Subcutaneous abdominal adipose tissue (tissue), 5 donors: Measurements from ENCODE around the gene RNF213.

Source experiments
- H3K27ac ChIP-seq: one replicate; pipeline ENCODE4 v1.7.0; 2013; ENCODE audit warnings: low read depth, mild to moderate bottlenecking, inconsistent platforms, low read length, moderate library complexity
- H3K27me3 ChIP-seq, 5 donors: one replicate each; pipeline ENCODE4 v1.7.0; 2013; ENCODE audit warnings: low read length in 5 of 5, inconsistent platforms in 1 of 5; ENCODE audit not compliant: control insufficient read depth in 5 of 5, insufficient read depth in 4 of 5
- H3K36me3 ChIP-seq, 5 donors: one replicate each; pipeline ENCODE4 v1.7.0; 2013; ENCODE audit warnings: low read length in 5 of 5; ENCODE audit not compliant: control insufficient read depth in 5 of 5, insufficient read depth in 5 of 5
- H3K4me1 ChIP-seq, 5 donors: one replicate each; pipeline ENCODE4 v1.7.0; 2013; ENCODE audit warnings: low read length in 5 of 5, mild to moderate bottlenecking in 3 of 5, moderate library complexity in 1 of 5; ENCODE audit not compliant: control insufficient read depth in 5 of 5, insufficient read depth in 5 of 5
- H3K4me3 ChIP-seq, 5 donors: one replicate each; pipeline ENCODE4 v1.7.0; 2013; ENCODE audit warnings: low read length in 5 of 5, low read depth in 1 of 5
- H3K9ac ChIP-seq, 5 donors: one replicate each; pipeline ENCODE4 v1.7.0; 2013; ENCODE audit warnings: low read length in 5 of 5, mild to moderate bottlenecking in 4 of 5, moderate library complexity in 3 of 5
- H3K9me3 ChIP-seq, 5 donors: one replicate each; pipeline ENCODE4 v1.7.0; 2013; ENCODE audit warnings: low read length in 5 of 5; ENCODE audit not compliant: control insufficient read depth in 5 of 5
- donor health status: healthy.
- donor health status: healthy.
- donor health status: healthy.
- donor health status: healthy.
- donor health status: healthy.

Gene RNF213

DNA sequence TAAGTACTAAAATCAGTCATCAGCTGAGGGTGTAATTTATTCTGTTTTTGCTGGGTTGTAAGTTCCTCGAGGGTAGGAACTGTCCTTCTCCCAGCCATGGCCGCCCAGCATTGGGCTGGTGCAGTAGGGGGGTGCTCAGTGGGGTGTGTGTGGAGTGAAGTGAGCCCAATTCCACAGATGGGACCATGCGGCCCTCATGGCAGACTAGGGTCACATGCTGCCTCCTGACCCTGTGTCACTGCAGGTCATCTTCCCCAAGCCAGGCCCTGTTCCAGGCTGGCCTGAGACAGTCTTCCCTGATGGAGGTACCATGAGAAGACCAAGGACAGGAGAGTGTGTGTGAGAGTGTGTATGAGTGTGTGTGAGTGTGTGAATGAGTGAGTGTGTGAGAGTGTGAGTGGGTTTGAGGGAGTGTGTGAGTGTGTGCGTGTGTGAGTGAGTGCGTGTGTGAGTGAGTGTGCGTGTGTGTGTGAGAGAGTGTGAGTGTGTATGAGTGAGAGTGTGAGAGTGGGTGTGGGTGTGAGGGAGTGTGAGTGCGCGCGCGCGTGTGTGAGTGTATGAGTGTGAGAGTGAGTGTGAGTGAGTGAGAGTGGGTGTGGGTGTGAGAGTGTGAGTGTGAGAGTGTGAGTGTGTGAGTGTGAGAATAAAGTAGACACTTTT, 36.7 kb upstream of the RNF213 start:
- Histone ChIP-seq H3K36me3 (peaks cover 0 to 29% (median 20%) of the 10 kb centered on the region in 5 donors), H3K4me1 (peaks cover 4 to 23% (median 18%) of the 10 kb centered on the region in 5 donors), H3K27ac (no peak overlapping the region), H3K4me3 (no peak overlapping the region), H3K9ac (no peak overlapping the region), H3K27me3 (no peaks in the 10 kb centered on the region), H3K9me3 (no peaks in the 10 kb centered on the region)

DNA sequence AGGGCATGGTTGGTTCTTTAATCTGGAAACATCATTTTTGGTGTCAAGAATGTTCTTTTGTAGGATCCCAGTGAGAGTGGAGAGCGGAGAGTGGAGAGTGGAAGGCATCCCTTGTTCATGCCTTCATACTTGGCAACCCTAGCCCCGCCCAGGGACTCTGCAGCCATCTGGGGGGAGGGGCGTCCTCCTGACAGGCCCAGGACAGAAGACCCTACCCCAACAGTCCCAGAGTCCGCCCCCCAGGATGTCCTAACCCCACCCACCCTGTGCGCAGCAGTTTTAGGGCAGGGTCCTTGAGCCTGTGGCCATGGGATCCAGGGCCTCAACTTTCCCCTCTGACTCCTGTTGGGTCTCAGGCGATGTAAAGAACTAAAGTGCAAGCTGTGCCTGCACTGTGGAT, 36.0 kb upstream of the RNF213 start:
- Histone ChIP-seq H3K27me3 (no peaks in the 10 kb centered on the region), H3K36me3 (peaks cover 0 to 34% (median 23%) of the 10 kb centered on the region in 5 donors), H3K4me1 (peaks cover 3 to 16% (median 11%) of the 10 kb centered on the region in 5 donors), H3K9ac (no peak overlapping the region), H3K27ac (no peak overlapping the region), H3K4me3 (no peak overlapping the region), H3K9me3 (no peaks in the 10 kb centered on the region)

DNA sequence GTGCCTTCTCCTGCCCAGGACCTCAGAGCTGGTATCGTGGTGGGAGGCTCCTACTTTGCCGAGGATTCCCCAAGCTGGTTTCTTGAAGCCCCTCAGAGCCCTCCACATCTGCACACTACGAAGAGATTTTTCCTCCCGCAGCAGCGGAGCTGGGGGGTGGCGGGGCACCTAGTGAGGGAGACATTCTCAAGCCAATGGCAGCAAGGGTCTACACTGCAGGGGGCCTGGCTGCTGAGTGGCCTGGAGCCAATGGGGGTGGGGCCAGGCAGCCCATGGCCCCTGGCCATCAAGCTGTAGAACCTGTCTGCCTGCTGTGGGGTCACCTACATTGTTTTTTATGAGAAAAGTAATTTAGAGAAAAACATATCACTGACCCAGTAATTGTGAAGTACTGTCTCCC, 35.4 kb upstream of the RNF213 start:
- Histone ChIP-seq H3K4me3 (no peak overlapping the region), H3K4me1 (peaks cover 3 to 13% (median 8%) of the 10 kb centered on the region in 5 donors), H3K27ac (no peak overlapping the region), H3K27me3 (no peaks in the 10 kb centered on the region), H3K36me3 (peaks cover 0 to 37% (median 24%) of the 10 kb centered on the region in 5 donors), H3K9ac (no peak overlapping the region), H3K9me3 (no peaks in the 10 kb centered on the region)

- Histone ChIP-seq H3K9ac (no peak overlapping the region), H3K9me3 (peaks cover 0 to 7% (median 6%) of the 10 kb centered on the region in 5 donors), H3K4me3 (no peak overlapping the region), H3K4me1 (peaks cover 0 to 3% (median 0%) of the 10 kb centered on the region in 5 donors), H3K36me3 (peaks cover 4 to 39% (median 25%) of the 10 kb centered on the region in 5 donors), H3K27me3 (no peaks in the 10 kb centered on the region), H3K27ac (no peak overlapping the region)
Observed at GRCh38 chr17:80227156-80227555, 33.5 kb upstream of the RNF213 start.

GRCh38 chr17:80227666-80228065, 33.0 kb upstream of the RNF213 start:
- Histone ChIP-seq H3K9me3 (peaks cover 3 to 12% (median 11%) of the 10 kb centered on the region in 5 donors), H3K4me3 (no peak overlapping the region), H3K36me3 (peaks cover 4 to 39% (median 25%) of the 10 kb centered on the region in 5 donors), H3K27ac (no peak overlapping the region), H3K9ac (no peak overlapping the region), H3K27me3 (no peaks in the 10 kb centered on the region), H3K4me1 (peaks cover 0 to 3% (median 0%) of the 10 kb centered on the region in 5 donors)

GRCh38 chr17:80228477-80228876, 32.2 kb upstream of the RNF213 start:
- Histone ChIP-seq H3K4me3 (no peak overlapping the region), H3K27ac (no peak overlapping the region), H3K27me3 (no peaks in the 10 kb centered on the region), H3K4me1 (peaks cover 0 to 3% (median 0%) of the 10 kb centered on the region in 5 donors), H3K36me3 (peaks cover 4 to 35% (median 25%) of the 10 kb centered on the region in 5 donors), H3K9me3 (peaks cover 3 to 19% (median 18%) of the 10 kb centered on the region in 5 donors), H3K9ac (no peak overlapping the region)

GRCh38 chr17:80229011-80229410, 31.6 kb upstream of the RNF213 start:
- peaks cover 4 to 37% (median 25%) of the 10 kb centered on the region in 5 donors for H3K36me3 ChIP-seq
- H3K9me3 ChIP-seq, result peaks cover 3 to 21% (median 18%) of the 10 kb centered on the region in 5 donors
- peaks cover 0 to 1% (median 0%) of the 10 kb centered on the region in 5 donors for H3K4me1 ChIP-seq
- H3K9ac ChIP-seq, result no peak overlapping the region
- no peak overlapping the region for H3K4me3 ChIP-seq
- no peaks in the 10 kb centered on the region for H3K27me3 ChIP-seq
- H3K27ac ChIP-seq, result no peak overlapping the region

- H3K4me3 ChIP-seq, result no peak overlapping the region
- no peak overlapping the region for H3K27ac ChIP-seq
- no peaks in the 10 kb centered on the region for H3K27me3 ChIP-seq
- H3K4me1 ChIP-seq, result no peaks in the 10 kb centered on the region
- H3K9ac ChIP-seq, result no peak overlapping the region
- H3K9me3 ChIP-seq, result peaks cover 3 to 21% (median 18%) of the 10 kb centered on the region in 5 donors
- H3K36me3 ChIP-seq, result peaks cover 4 to 44% (median 33%) of the 10 kb centered on the region in 5 donors
Observed at GRCh38 chr17:80232438-80232837, 28.2 kb upstream of the RNF213 start.

DNA sequence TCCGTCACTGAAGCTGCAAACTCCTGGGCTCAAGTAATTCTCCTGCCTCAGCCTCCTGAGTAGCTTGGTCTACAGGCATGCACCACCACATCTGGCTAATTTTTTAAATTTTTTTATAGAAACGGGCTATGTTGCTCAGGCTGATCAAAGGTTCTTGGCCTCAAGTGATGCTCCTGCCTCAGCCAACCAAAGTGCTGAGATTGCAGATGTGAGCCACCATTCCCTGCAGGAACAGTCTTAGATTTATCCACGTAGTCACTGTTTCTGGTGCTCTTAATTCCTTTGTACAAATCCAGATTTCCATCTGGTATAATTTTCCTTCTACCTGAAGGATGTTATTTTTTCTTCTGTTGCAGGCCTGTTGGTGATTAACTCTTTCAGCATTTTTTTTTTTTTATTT, 27.4 kb upstream of the RNF213 start:
- Histone ChIP-seq H3K9ac (no peak overlapping the region), H3K27ac (no peak overlapping the region), H3K4me1 (peaks cover 0 to under 1% (median 0%) of the 10 kb centered on the region in 5 donors), H3K36me3 (peaks cover 4 to 46% (median 34%) of the 10 kb centered on the region in 5 donors), H3K4me3 (no peak overlapping the region), H3K27me3 (no peaks in the 10 kb centered on the region), H3K9me3 (peaks cover 3 to 21% (median 18%) of the 10 kb centered on the region in 5 donors)

DNA sequence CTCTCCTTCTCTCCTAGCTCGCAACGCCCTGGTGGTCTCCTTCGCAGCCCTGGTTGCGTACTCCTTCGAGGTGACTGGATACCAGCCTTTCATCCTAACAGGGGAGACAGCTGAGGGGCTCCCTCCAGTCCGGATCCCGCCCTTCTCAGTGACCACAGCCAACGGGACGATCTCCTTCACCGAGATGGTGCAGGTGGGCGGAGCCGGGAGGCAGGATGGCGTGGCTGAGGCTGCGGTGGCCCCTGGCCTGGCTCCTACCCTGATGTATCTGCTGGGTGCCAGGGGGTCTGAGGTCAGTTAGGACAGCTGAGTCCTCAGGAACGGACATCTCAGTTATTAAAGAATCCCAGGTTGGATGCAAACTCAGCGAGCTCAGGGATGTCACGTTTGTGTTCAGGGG, 23.7 kb upstream of the RNF213 start:
- Histone ChIP-seq H3K27me3 (no peaks in the 10 kb centered on the region), H3K9me3 (peaks cover 3 to 17% (median 13%) of the 10 kb centered on the region in 5 donors), H3K4me1 (peaks cover 0 to 3% (median 0%) of the 10 kb centered on the region in 5 donors), H3K27ac (no peak overlapping the region), H3K36me3 (peaks cover 0 to 44% (median 36%) of the 10 kb centered on the region in 5 donors), H3K4me3 (no peak overlapping the region), H3K9ac (no peak overlapping the region)
